HUES48 (cell line): ENCODE results near the gene PRR23B.

ENCODE experiments used
- H3K27ac ChIP-seq: one replicate; pipeline ENCODE4 v1.7.0; 2013; ENCODE audit warnings: low read depth, low read length, inconsistent platforms
- H3K27me3 ChIP-seq: 2 replicates; pipeline ENCODE4 v1.6.1; 2013; ENCODE audit warnings: mild to moderate bottlenecking, low read length; ENCODE audit not compliant: control insufficient read depth, insufficient read depth
- H3K36me3 ChIP-seq: 2 replicates; pipeline ENCODE4 v1.6.1; 2013; ENCODE audit warnings: low read length; ENCODE audit not compliant: control insufficient read depth, insufficient read depth
- H3K4me1 ChIP-seq: 2 replicates; pipeline ENCODE4 v1.6.1; 2013; ENCODE audit warnings: mild to moderate bottlenecking, low read length; ENCODE audit not compliant: control insufficient read depth, insufficient read depth
- H3K4me3 ChIP-seq: 2 replicates; pipeline ENCODE4 v1.5.1; 2013; ENCODE audit warnings: mild to moderate bottlenecking, low read depth, low read length
- H3K9ac ChIP-seq: 2 replicates; pipeline ENCODE4 v1.6.1; 2013; ENCODE audit warnings: mild to moderate bottlenecking, low read depth, low read length, moderate library complexity
- H3K9me3 ChIP-seq: 2 replicates; pipeline ENCODE4 v1.6.1; 2013; ENCODE audit warnings: low read length; ENCODE audit not compliant: control insufficient read depth, insufficient read depth

PRR23B gene

DNA sequence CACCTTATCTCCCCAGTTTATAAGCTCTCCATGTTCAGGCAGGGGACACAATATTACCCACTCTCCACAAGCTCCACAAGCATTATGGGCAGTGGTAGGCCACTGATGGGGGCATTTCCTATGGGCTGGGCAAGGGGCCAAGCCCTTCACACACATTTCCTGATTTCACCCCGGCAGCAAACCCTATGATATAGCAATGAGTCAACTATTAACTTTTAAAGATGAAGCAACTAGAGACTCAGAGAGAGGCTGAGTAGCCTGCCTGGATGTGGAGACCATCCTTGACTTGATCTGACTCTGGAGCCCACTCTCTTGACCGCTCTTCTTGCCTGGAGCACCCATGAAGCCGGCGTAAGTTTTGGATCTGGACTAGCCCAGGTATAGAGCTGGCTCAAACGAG lies 46.3 kb downstream of the PRR23B start:
- H3K9me3 ChIP-seq = no peaks in the 10 kb centered on the region
- H3K27me3 ChIP-seq = no peaks in the 10 kb centered on the region
- H3K9ac ChIP-seq = no peak overlapping the region
- H3K36me3 ChIP-seq = no peaks in the 10 kb centered on the region
- H3K4me3 ChIP-seq = no peak overlapping the region
- no peak overlapping the region for H3K27ac ChIP-seq
- H3K4me1 ChIP-seq = no peaks in the 10 kb centered on the region

DNA sequence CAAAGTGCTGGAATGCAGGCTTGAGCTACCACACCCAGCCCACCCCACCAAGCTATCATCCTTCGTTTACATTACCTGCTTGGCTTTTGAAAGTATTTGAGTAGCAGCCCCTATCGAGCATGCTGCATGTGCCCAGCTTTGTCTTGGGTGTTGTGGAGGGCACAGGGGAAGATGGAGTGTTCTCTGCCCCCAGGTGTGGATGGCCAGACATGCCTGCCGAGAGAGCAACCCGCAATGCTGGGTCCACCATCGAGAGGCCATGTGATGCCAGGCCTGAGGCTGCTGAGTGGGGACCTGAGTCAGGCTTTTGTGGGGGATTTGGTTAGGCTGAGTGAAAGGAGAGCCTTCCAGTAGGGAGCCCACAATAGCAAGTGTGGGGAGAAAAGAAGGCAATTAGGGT lies 47.8 kb downstream of the PRR23B start:
- no peak overlapping the region for H3K4me3 ChIP-seq
- H3K4me1 ChIP-seq = no peaks in the 10 kb centered on the region
- no peaks in the 10 kb centered on the region for H3K36me3 ChIP-seq
- no peak overlapping the region for H3K27ac ChIP-seq
- no peaks in the 10 kb centered on the region for H3K27me3 ChIP-seq
- H3K9me3 ChIP-seq = no peaks in the 10 kb centered on the region
- H3K9ac ChIP-seq = no peak overlapping the region

GRCh38 chr3:138971766-138972320 lies 48.9 kb downstream of the PRR23B start:
- Histone ChIP-seq H3K36me3 (no peaks in the 10 kb centered on the region), H3K4me1 (no peaks in the 10 kb centered on the region), H3K27ac (no peak overlapping the region), H3K9me3 (no peaks in the 10 kb centered on the region), H3K9ac (no peak overlapping the region), H3K27me3 (no peaks in the 10 kb centered on the region), H3K4me3 (no peak overlapping the region)
